Brain pericyte (primary cell): ENCODE results near the gene AHCYL2.
A peak's percentile ranks its signal among the peaks of the same experiment; 100 is the strongest.
"Not testable (repeated sequence)": the region's sequence is repeated elsewhere in the genome, so short reads cannot be mapped to it uniquely, and the experiment has no call there.

Source experiments
- DNase-seq: peaks from one replicate; pipeline ENCODE4 v3.0.0-alpha.2; 2012; ENCODE audit warnings: low read depth, low spot score

Gene AHCYL2

DNA sequence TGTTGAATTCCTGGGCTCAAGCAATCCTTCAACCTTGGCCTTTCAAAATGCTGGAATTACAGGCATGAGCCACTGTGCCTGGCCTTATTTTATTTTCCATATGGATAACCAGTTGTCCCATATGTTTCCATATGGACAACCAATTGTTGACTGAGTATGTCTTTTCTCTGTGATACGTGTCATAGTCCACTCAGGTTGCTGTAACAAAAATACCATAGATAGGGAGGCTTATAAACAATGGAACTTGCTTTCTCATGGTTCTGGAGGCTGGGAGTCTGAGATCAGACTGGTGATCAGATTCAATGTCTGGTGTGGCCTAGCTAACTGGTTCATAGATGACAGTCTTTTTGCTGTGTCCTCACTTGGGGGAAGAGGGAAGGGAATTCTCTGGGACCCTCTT lies 19.4 kb downstream of the AHCYL2 start:
- DNase-seq = no peak

- DNase-seq = no peak
Measured at GRCh38 chr7:129245533-129245932, 20.7 kb downstream of the AHCYL2 start.

GRCh38 chr7:129247087-129247486 lies 22.3 kb downstream of the AHCYL2 start:
- no peak for DNase-seq

GRCh38 chr7:129252128-129252527 lies 27.3 kb downstream of the AHCYL2 start:
- DNase-seq = no peak

- not testable (repeated sequence) for DNase-seq
Measured at GRCh38 chr7:129252603-129253002, 27.8 kb downstream of the AHCYL2 start.

DNA sequence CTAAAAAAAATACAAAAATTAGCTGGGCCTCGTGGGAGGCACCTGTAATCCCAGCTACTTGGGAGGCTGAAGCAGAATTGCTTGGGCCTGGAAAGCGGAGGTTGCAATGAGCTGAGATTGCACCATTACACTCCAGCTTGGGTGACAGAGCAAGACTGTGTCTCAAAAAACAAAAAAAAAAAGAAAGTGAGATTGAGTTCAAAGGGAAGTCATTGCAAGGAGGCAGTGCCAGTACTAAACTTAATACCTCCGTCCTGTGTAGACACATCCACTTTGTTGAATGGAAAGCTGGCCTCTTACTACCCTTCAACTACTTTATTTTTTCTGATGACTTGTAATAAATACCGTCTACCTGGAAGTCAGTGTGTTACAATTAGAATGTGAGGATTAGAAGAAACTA lies 31.0 kb downstream of the AHCYL2 start:
- DNase-seq = no peak

GRCh38 chr7:129256221-129256620 lies 31.4 kb downstream of the AHCYL2 start:
- DNase-seq = no peak

DNA sequence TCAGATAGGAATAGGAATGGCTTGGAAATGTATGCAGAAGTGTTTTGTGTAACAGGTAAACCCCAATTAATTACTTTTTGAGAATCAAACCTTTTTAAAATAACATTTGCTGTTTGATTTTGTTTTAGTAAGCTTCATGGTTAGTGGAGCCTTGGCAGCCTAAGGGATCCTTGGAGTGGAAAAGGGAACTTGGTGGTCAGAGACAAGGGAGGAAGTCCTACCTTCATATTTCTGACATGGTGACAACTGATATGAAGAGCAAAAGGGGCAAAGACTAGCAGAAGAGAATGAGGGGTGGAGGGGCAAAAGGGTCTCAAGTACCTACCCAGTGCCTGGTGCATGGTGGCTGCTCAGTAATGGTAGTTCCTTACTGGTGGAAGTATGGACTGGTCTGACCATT lies 32.3 kb downstream of the AHCYL2 start:
- no peak for DNase-seq

- DNase-seq = no peak
Measured at GRCh38 chr7:129258649-129259389, 34.0 kb downstream of the AHCYL2 start.

DNA sequence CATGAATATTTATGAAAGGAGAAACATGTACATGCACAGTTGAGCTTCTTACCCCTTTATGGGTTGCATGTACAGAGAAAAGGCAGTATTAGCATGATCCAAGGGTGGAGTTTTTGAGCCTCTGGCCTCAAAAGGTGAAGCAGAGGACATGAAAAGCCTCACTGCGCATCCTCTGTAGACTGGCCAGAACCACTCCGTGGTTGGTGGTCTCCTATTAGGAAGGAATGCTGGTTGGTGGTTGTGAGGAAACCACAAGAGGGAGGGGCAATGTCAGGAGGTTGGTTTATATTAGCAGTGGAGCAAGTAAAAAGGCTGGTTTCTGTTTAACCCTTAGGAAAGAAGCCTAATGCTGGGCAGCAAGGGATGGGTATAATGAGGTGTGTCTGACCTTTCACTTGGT lies 37.5 kb downstream of the AHCYL2 start:
- no peak for DNase-seq

- no peak for DNase-seq
Measured at GRCh38 chr7:129263168-129263567, 38.3 kb downstream of the AHCYL2 start.

- no peak for DNase-seq
Measured at GRCh38 chr7:129264534-129264933, 39.7 kb downstream of the AHCYL2 start.

DNA sequence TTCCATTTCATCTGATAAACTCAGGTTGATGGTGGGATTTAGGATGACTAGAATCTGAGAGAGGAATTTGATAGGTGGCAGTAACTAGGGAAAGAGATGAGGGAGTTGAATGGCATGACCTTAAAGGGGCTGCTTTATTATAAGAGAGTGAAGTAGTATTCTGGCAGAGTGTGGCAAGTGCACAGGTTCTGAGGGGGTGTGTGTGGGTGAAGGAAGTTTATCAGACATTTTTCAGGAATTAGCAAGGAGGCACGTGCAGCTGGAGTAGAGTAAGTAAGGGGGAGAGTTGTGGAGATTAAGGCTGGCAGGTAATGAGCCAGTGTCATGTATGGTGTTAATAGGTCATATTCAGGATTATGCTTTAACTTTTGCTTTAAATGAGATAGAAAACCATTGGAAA lies 40.5 kb downstream of the AHCYL2 start:
- DNase-seq = no peak

GRCh38 chr7:129266181-129266580 lies 41.4 kb downstream of the AHCYL2 start:
- DNase-seq = no peak

GRCh38 chr7:129270077-129270476 lies 45.2 kb downstream of the AHCYL2 start:
- DNase-seq = no peak

- DNase-seq = peak; percentile 26
Measured at GRCh38 chr7:129271500-129272355, 46.9 kb downstream of the AHCYL2 start.

- no peak for DNase-seq
Measured at GRCh38 chr7:129273936-129274335, 49.1 kb downstream of the AHCYL2 start.

- DNase-seq = no peak
Measured at GRCh38 chr7:129277629-129278028, 52.8 kb downstream of the AHCYL2 start.

DNA sequence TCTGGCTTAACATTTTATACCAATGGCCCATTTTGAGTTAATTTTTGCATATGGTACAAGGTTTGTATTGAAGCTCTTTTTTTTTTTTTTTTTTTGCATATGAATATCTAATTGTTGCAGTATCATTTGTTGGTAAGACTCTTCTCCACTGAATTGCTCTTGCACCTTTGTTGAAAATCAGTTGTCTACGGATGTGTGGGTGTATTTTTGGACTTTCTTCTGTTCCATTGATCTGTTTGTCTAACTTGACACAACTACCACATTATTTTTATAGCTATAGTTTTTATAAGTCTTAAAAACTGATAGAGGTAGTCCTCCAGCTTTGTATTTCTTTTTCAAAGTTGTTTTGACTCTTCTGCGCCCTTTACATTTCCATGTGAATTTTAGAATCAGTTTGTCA lies 53.9 kb downstream of the AHCYL2 start:
- DNase-seq = no peak

GRCh38 chr7:129279757-129280156 lies 54.9 kb downstream of the AHCYL2 start:
- no peak for DNase-seq

DNA sequence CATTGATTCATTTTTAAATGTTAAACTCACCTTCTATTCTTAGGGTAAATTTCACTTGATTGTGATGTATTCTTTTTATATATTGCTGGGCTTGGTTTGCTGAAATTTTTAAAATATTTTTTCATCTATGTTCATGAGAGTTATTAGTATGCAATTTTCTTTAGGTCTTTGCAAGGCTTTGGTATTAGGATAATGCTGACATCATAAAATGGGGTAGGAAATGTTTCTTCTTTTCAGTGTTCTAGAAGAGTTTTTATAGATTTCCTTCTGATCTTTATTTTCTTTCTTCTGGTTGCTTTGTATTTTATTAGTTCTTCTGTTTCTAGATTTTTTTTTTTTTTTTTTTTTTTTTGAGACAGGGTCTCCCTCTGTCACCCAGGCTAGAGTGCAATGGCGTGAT lies 56.3 kb downstream of the AHCYL2 start:
- no peak for DNase-seq

DNA sequence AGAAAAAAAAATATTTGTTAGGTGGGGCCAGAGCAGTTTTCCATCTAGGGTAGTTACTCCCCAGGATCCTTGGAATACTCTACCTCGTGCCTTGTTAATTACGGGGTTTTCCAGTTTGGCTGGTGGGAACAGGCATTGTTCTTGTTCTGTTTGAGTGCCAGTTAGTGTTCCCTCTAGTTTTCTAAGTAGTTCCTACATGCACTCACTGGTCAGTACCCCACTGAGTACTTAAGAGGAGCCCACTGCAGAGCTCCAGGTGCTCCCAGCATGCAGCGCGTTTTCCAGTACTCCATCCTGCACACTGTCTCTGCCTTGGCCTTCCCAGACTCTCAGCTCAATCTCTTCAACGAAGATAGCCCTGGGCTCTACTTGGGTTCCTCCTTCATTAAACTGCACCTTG lies 58.0 kb downstream of the AHCYL2 start:
- no peak for DNase-seq

- no peak for DNase-seq
Measured at GRCh38 chr7:129283936-129284335, 59.1 kb downstream of the AHCYL2 start.
